Measurements from ENCODE around the gene LAMTOR1. TPM values are rescaled to one million over a fixed set of nuclear protein-coding genes. Genes with fewer than 3 reads are reported as not detected.

Gene LAMTOR1
- total RNA-seq, 1 donor from 2014 or later: 100 TPM

- no peak for TF ChIP-seq CTCF (IDR thresholded peaks at IDR 0.05)
- DNase-seq (no peak), ATAC-seq (no peak)
- no peaks in the 10 kb centered on the region for H3K27me3 ChIP-seq
- H3K9me3 ChIP-seq: no peaks in the 10 kb centered on the region
- H3K4me1 ChIP-seq: peaks cover 20% of the 10 kb centered on the region
- intact Hi-C loops (cut with DNase I): no loop called here
- peak overlapping the region; percentile 85 for H3K4me3 ChIP-seq
- peak overlapping the region; percentile 93 for H3K27ac ChIP-seq
- peaks cover 3% of the 10 kb centered on the region for H3K36me3 ChIP-seq
Measured at GRCh38 chr11:72081184-72081644, 21.9 kb downstream of the LAMTOR1 start.

GRCh38 chr11:72080326-72081183, 22.5 kb downstream of the LAMTOR1 start, which contains the start of the genes LRRC51 and NUMA1:
TSS of gene LRRC51 (plus strand) at chr11:72080850. CDS start at chr11:72089084, 8,234 bp downstream.
TSS of gene NUMA1 (minus strand) at chr11:72080542. CDS start at chr11:72035943, 44,599 bp downstream.
- intact Hi-C loops (cut with DNase I): no loop called here
- Histone ChIP-seq H3K4me3 (peak within 1 kb of the TSS; percentile 85), H3K9me3 (no peaks in the 10 kb centered on the region), H3K36me3 (no peaks in the 10 kb centered on the region), H3K4me1 (peaks cover 20% of the 10 kb centered on the region), H3K27me3 (no peaks in the 10 kb centered on the region), H3K27ac (peak within 1 kb of the TSS; percentile 93)
- no peak for TF ChIP-seq CTCF (IDR thresholded peaks at IDR 0.05)
- peak; percentile 98 for ATAC-seq
- peak; percentile 99 for DNase-seq

GRCh38 chr11:72079819-72080325, 23.2 kb downstream of the LAMTOR1 start:
- ATAC-seq: no peak

GRCh38 chr11:72078477-72078876, 24.6 kb downstream of the LAMTOR1 start:
- Histone ChIP-seq H3K36me3 (no peaks in the 10 kb centered on the region), H3K27ac (peak overlapping the region; percentile 93), H3K27me3 (no peaks in the 10 kb centered on the region), H3K9me3 (no peaks in the 10 kb centered on the region), H3K4me3 (no peak overlapping the region), H3K4me1 (peaks cover 20% of the 10 kb centered on the region)
- ATAC-seq (no peak), DNase-seq (no peak)
- no peak for TF ChIP-seq CTCF (IDR thresholded peaks at IDR 0.05)
- intact Hi-C loops (cut with DNase I): no loop called here

More at GRCh38 chr11:72079819-72080325, 23.2 kb downstream of the LAMTOR1 start:
- H3K4me3 ChIP-seq: peak overlapping the region; percentile 85
- H3K27me3 ChIP-seq: no peaks in the 10 kb centered on the region
- H3K9me3 ChIP-seq: no peaks in the 10 kb centered on the region
- no peaks in the 10 kb centered on the region for H3K36me3 ChIP-seq
- peak overlapping the region; percentile 93 for H3K27ac ChIP-seq
- no peak for TF ChIP-seq CTCF (IDR thresholded peaks at IDR 0.05)
- intact Hi-C loops (cut with DNase I): no loop called here
- H3K4me1 ChIP-seq: peaks cover 20% of the 10 kb centered on the region
- DNase-seq: no peak

- Histone ChIP-seq H3K4me1 (peaks cover 30% of the 10 kb centered on the region), H3K9me3 (no peaks in the 10 kb centered on the region), H3K4me3 (no peak overlapping the region), H3K36me3 (no peaks in the 10 kb centered on the region), H3K27ac (no peak overlapping the region), H3K27me3 (no peaks in the 10 kb centered on the region)
- DNase-seq (no peak), ATAC-seq (no peak)
- no peak for TF ChIP-seq CTCF (IDR thresholded peaks at IDR 0.05)
- intact Hi-C loops (cut with DNase I): no loop called here
Measured at GRCh38 chr11:72075756-72076155, 27.3 kb downstream of the LAMTOR1 start.
